ENCODE data around the gene EPHB2.

The EPHB2 gene

GRCh38 chr1:22694172-22694571 lies 16.5 kb upstream of the EPHB2 start:
- TF ChIP-seq, protein P1, sequence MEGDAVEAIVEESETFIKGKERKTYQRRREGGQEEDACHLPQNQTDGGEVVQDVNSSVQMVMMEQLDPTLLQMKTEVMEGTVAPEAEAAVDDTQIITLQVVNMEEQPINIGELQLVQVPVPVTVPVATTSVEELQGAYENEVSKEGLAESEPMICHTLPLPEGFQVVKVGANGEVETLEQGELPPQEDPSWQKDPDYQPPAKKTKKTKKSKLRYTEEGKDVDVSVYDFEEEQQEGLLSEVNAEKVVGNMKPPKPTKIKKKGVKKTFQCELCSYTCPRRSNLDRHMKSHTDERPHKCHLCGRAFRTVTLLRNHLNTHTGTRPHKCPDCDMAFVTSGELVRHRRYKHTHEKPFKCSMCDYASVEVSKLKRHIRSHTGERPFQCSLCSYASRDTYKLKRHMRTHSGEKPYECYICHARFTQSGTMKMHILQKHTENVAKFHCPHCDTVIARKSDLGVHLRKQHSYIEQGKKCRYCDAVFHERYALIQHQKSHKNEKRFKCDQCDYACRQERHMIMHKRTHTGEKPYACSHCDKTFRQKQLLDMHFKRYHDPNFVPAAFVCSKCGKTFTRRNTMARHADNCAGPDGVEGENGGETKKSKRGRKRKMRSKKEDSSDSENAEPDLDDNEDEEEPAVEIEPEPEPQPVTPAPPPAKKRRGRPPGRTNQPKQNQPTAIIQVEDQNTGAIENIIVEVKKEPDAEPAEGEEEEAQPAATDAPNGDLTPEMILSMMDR (IDR thresholded peaks at IDR 0.05; ENCODE audit: low read depth, low read length), result no peak
- no peak for DNase-seq (ENCODE audit: extremely low read depth, low read depth)

DNA sequence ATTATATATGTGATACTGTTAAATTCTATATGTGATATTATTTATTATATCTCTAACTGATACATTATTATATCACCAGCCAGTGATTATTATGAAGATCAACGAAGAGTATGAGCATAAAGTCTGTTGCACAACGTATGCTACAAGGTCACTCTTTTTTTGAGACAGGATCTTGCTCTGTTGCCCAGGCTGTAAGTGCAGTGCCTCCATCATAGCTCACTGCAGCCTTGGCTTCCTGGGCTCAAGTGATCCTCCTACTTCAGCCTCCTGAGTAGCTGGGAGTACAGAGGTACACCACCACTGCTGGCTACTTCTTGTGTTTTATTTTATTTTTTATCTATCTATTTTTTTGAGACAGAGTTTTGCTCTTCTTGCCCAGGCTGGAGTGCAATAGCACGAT lies 14.0 kb upstream of the EPHB2 start:
- TF ChIP-seq, protein P1 (IDR thresholded peaks at IDR 0.05; ENCODE audit: low read depth, low read length), result no peak
- no peak for DNase-seq (ENCODE audit: extremely low read depth, low read depth)

- DNase-seq (ENCODE audit: extremely low read depth, low read depth), result no peak
- TF ChIP-seq, protein P1 (IDR thresholded peaks at IDR 0.05; ENCODE audit: low read depth, low read length), result no peak
Measured at GRCh38 chr1:22697980-22698379, 12.7 kb upstream of the EPHB2 start.

GRCh38 chr1:22699681-22700520 lies 10.7 kb upstream of the EPHB2 start:
- DNase-seq (ENCODE audit: extremely low read depth, low read depth), result no peak
- TF ChIP-seq, protein P1 (IDR thresholded peaks at IDR 0.05; ENCODE audit: low read depth, low read length), result no peak

GRCh38 chr1:22702296-22703085 lies 8.1 kb upstream of the EPHB2 start:
- no peak for DNase-seq (ENCODE audit: extremely low read depth, low read depth)
- TF ChIP-seq, protein P1 (IDR thresholded peaks at IDR 0.05; ENCODE audit: low read depth, low read length), result no peak

DNA sequence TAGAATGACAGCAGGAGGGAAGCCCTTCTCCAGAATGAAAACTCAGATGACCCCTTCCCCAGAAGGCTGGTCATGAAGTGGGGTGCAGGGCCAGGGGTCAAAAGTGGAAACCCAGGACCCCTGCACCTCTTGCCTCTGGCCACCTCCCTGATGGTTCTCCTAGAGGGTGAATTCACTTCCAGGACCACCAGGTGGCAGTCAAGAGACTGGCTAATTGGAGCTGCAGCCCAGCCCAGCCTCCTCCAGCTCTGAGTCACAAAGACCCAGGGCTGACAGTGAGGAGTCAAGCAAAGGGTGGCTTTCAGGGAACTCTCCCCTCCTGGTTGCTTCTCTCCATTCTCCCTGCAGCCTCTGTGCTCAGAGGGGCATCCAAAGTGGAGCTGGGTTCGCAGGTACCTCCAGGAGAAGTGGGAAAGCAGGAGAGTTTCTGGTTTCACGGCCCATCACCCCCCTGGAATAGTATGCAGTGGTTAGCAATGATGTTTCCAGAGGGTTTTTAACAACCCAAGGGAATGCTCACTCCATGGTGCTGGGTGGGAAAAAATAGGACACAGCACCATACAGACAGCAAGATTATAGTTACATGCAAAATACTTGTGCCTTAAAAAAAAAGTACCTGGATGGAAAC lies 6.1 kb upstream of the EPHB2 start:
- TF ChIP-seq, protein P1 (IDR thresholded peaks at IDR 0.05; ENCODE audit: low read depth, low read length), result peak; percentile 87
- DNase-seq (ENCODE audit: extremely low read depth, low read depth), result peak; percentile 52
